ENCODE results near the gene NOP14. TPM values are rescaled to one million over a fixed set of nuclear protein-coding genes. Genes with fewer than 3 reads are reported as not detected.

The NOP14 gene
- total RNA-seq, 3 donors from 2014 or later = 18.2 to 23.8 (median 23.5) TPM

DNA sequence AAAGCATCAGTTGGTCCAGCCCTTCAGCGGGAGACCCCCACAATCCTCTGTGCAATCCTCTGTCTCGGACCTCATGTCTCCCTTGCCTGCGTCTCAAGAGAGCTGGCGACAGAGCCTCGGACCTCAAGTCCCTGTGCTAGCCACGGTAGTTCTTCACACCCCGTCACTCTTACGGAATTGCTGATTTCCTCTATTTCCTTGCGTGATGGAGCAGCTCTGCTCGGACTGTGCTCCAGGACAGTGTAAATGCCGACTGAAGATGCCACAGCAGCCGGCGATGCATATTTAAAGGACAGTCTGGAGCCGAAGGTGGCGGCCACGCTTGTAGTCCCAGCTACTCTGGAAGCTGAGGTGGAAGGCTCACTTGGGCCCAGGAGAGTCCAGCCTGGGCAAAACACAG is 2.1 kb upstream of the NOP14 start:
- H3K4me1 ChIP-seq (ENCODE audit: low read depth) = peaks cover 18% of the 10 kb centered on the region
- H3K36me3 ChIP-seq (ENCODE audit: low read depth) = no peaks in the 10 kb centered on the region
- DNase-seq (no peak), ATAC-seq (no peak)
- intact Hi-C loops (cut with DNase I, micrococcal nuclease) = no loop called here
- no peak overlapping the region for H3K4me3 ChIP-seq
- TF ChIP-seq, protein P1, sequence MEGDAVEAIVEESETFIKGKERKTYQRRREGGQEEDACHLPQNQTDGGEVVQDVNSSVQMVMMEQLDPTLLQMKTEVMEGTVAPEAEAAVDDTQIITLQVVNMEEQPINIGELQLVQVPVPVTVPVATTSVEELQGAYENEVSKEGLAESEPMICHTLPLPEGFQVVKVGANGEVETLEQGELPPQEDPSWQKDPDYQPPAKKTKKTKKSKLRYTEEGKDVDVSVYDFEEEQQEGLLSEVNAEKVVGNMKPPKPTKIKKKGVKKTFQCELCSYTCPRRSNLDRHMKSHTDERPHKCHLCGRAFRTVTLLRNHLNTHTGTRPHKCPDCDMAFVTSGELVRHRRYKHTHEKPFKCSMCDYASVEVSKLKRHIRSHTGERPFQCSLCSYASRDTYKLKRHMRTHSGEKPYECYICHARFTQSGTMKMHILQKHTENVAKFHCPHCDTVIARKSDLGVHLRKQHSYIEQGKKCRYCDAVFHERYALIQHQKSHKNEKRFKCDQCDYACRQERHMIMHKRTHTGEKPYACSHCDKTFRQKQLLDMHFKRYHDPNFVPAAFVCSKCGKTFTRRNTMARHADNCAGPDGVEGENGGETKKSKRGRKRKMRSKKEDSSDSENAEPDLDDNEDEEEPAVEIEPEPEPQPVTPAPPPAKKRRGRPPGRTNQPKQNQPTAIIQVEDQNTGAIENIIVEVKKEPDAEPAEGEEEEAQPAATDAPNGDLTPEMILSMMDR (IDR thresholded peaks at IDR 0.05) = no peak
- no peaks in the 10 kb centered on the region for H3K9me3 ChIP-seq

DNA sequence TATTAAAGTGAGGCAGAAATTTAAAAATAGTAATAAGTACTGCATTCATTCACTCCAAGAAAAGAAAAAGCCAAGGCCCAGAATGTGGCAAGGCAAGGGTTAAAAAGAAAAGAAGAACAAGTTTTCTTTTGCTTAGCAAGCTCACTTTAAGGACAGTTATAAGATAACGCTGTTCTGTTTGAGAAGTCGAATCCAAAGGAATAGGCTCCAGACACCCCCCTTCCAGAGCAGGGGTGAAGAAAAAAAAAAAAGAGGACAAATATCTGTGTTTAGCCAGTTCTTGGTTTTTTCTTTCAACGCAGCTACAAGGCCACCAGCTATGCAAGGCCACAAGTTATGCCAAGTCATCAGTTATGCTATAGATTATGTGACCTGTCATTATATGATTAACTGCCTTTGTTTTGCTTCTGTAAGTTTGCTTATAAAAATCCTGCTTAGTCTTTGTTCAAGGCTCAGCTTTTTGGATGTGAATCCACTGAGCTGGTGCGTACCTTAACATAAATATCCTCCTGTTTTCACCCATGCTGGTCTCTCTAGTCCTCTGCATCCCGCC is 1.6 kb upstream of the NOP14 start:
- intact Hi-C loops (cut with DNase I, micrococcal nuclease) = no loop called here
- Histone ChIP-seq H3K4me3 (no peak overlapping the region), H3K36me3 (ENCODE audit: low read depth) (no peaks in the 10 kb centered on the region), H3K9me3 (no peaks in the 10 kb centered on the region), H3K4me1 (ENCODE audit: low read depth) (peaks cover 18% of the 10 kb centered on the region)
- TF ChIP-seq, protein P1 (IDR thresholded peaks at IDR 0.05) = no peak
- ATAC-seq (no peak), DNase-seq (no peak)

- peaks cover 18% of the 10 kb centered on the region for H3K4me1 ChIP-seq (ENCODE audit: low read depth)
- ATAC-seq = peak; percentile 67
- peak in 2 of 3 donors; percentile 39 to 82 for DNase-seq
- intact Hi-C loops (cut with DNase I, micrococcal nuclease) = no loop called here
- peak overlapping the region; percentile 72 for H3K4me3 ChIP-seq
- H3K9me3 ChIP-seq = no peaks in the 10 kb centered on the region
- H3K36me3 ChIP-seq (ENCODE audit: low read depth) = no peaks in the 10 kb centered on the region
- TF ChIP-seq, protein P1 (IDR thresholded peaks at IDR 0.05) = no peak
Measured at GRCh38 chr4:2963966-2964471, 813 bp upstream of the NOP14 start.

DNA sequence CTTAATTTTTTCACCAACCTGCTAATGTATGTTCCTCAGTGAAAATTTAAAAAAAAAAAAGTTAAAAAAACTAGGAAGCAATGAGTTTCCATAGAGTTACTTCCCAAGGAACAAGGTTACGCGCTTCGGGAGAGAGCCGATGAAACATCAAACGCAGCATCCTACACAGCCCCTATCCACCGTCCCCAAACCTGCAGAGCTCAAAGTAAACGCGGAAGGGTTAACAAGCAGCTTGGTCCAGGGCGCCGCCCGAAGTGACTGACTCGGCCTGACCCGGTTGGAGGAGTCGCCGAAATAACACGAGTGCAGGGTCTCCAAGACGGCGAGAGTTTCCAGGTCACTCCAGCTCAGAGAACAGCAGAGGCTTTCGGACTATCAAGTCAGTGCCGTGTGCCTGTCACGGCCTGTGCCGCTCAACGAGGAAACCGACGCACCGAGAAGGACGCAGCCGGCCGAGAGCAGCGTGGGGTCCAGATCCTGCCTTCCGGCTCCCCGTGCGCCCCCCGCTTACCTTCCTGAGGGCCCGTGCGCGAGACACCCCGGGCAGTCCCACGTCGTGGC is 512 bp downstream of the NOP14 start:
- Histone ChIP-seq H3K4me3 (peak overlapping the region; percentile 72), H3K36me3 (ENCODE audit: low read depth) (no peaks in the 10 kb centered on the region), H3K9me3 (no peaks in the 10 kb centered on the region), H3K4me1 (ENCODE audit: low read depth) (peaks cover 18% of the 10 kb centered on the region)
- DNase-seq (peak in 1 of 3 donors; percentile 49), ATAC-seq (peak; percentile 47)
- TF ChIP-seq, protein P1 (IDR thresholded peaks at IDR 0.05) = no peak
- intact Hi-C loops (cut with DNase I, micrococcal nuclease) = no loop called here

DNA sequence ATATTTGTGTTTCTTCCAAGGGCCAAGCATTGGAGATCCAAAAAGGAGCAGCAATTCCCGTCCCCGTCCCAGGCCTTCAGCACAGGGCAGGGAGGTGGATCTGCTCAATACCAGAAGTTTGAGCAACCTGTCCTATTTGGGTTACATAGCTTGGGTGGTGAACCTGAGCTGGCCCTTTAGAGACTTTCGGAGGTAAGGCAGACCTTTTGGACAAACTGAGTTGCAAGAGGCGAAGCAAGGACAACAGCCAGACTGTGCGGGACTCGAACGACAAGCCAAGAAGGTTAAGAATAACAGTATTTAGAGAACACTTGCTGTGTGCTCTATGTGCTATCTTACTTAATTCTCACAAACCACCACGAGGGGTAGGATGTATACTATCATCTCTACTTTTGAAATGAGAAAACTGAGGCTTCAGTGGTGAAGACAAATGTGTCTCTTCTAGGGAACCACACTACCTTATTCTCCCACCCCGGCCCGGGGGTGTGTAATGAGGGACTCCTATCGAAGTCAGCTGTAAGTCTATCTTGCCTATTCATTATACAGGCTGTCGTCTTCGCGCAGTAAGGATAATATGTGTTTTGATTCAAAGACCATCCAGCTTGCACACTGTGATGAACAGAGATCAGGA is 1.3 kb downstream of the NOP14 start:
- Histone ChIP-seq H3K9me3 (no peaks in the 10 kb centered on the region), H3K36me3 (ENCODE audit: low read depth) (no peaks in the 10 kb centered on the region), H3K4me1 (ENCODE audit: low read depth) (peaks cover 18% of the 10 kb centered on the region), H3K4me3 (no peak overlapping the region)
- intact Hi-C loops (cut with DNase I, micrococcal nuclease) = no loop called here
- DNase-seq = no peak
- ATAC-seq = no peak
- TF ChIP-seq, protein P1 (IDR thresholded peaks at IDR 0.05) = no peak

All from mucosa of descending colon (tissue), 3 donors.